Neuron (in vitro differentiated cells): ENCODE results near the gene REM1.
A peak's percentile ranks its signal among the peaks of the same experiment; 100 is the strongest.
"Not testable (repeated sequence)": the region's sequence is repeated elsewhere in the genome, so short reads cannot be mapped to it uniquely, and the experiment has no call there.

Experiments
- H2AFZ ChIP-seq: one replicate; pipeline ENCODE4 v1.6.1; 2013; ENCODE audit warnings: low read depth, mild to moderate bottlenecking, inconsistent platforms, low read length, moderate library complexity
- H3K27me3 ChIP-seq: one replicate; pipeline ENCODE4 v1.6.1; 2013; ENCODE audit warnings: low read length; ENCODE audit not compliant: insufficient read depth
- H3K36me3 ChIP-seq: one replicate; pipeline ENCODE4 v1.6.1; 2013; ENCODE audit warnings: low read length; ENCODE audit not compliant: insufficient read depth
- H3K4me1 ChIP-seq: one replicate; pipeline ENCODE4 v1.6.1; 2013; ENCODE audit warnings: low read length; ENCODE audit not compliant: insufficient read depth
- H3K4me3 ChIP-seq: 2 replicates; pipeline ENCODE4 v1.5.1; 2013; ENCODE audit warnings: mild to moderate bottlenecking, low read length, moderate library complexity
- H3K9me3 ChIP-seq: one replicate; pipeline ENCODE4 v1.6.1; 2013; ENCODE audit warnings: low read length

Gene REM1

GRCh38 chr20:31496761-31497295, 21.7 kb downstream of the REM1 start:
- Histone ChIP-seq H3K4me3 (no peak overlapping the region), H3K9me3 (no peaks in the 10 kb centered on the region), H2AFZ (no peak overlapping the region), H3K4me1 (no peaks in the 10 kb centered on the region), H3K27me3 (peaks cover 8% of the 10 kb centered on the region), H3K36me3 (no peaks in the 10 kb centered on the region)

- no peak overlapping the region for H3K4me3 ChIP-seq
Measured at GRCh38 chr20:31497838-31498540, 22.9 kb downstream of the REM1 start.

GRCh38 chr20:31500527-31500926, 25.4 kb downstream of the REM1 start:
- Histone ChIP-seq H3K36me3 (no peaks in the 10 kb centered on the region), H2AFZ (no peak overlapping the region), H3K9me3 (no peaks in the 10 kb centered on the region), H3K4me1 (no peaks in the 10 kb centered on the region), H3K4me3 (no peak overlapping the region), H3K27me3 (peaks cover 8% of the 10 kb centered on the region)

More at GRCh38 chr20:31497838-31498540, 22.9 kb downstream of the REM1 start:
- H3K4me1 ChIP-seq = no peaks in the 10 kb centered on the region
- no peak overlapping the region for H2AFZ ChIP-seq
- H3K9me3 ChIP-seq = no peaks in the 10 kb centered on the region
- H3K36me3 ChIP-seq = no peaks in the 10 kb centered on the region
- H3K27me3 ChIP-seq = peaks cover 8% of the 10 kb centered on the region

- H2AFZ ChIP-seq, H3K27me3 ChIP-seq, H3K36me3 ChIP-seq, H3K4me1 ChIP-seq, H3K4me3 ChIP-seq, H3K9me3 ChIP-seq: not testable (repeated sequence)
Measured at GRCh38 chr20:31502884-31503673, 28.0 kb downstream of the REM1 start.

- H3K9me3 ChIP-seq = no peaks in the 10 kb centered on the region
- no peaks in the 10 kb centered on the region for H3K4me1 ChIP-seq
- no peaks in the 10 kb centered on the region for H3K27me3 ChIP-seq
- no peaks in the 10 kb centered on the region for H3K36me3 ChIP-seq
- no peak overlapping the region for H3K4me3 ChIP-seq
- no peak overlapping the region for H2AFZ ChIP-seq
Measured at GRCh38 chr20:31505903-31506302, 30.8 kb downstream of the REM1 start.

- no peaks in the 10 kb centered on the region for H3K36me3 ChIP-seq
- no peaks in the 10 kb centered on the region for H3K27me3 ChIP-seq
- H2AFZ ChIP-seq = no peak overlapping the region
- H3K9me3 ChIP-seq = no peaks in the 10 kb centered on the region
- no peaks in the 10 kb centered on the region for H3K4me1 ChIP-seq
- no peak overlapping the region for H3K4me3 ChIP-seq
Measured at GRCh38 chr20:31508517-31509244, 33.6 kb downstream of the REM1 start.

GRCh38 chr20:31514154-31515071, 39.3 kb downstream of the REM1 start, which contains the start of gene HM13:
Gene HM13, plus strand, starts transcription at chr20:31514442. Its CDS starts 110 bp downstream, at chr20:31514552.
- Histone ChIP-seq H3K9me3 (no peaks in the 10 kb centered on the region), H3K36me3 (peaks cover 16% of the 10 kb centered on the region), H3K4me1 (peaks cover 14% of the 10 kb centered on the region), H3K27me3 (no peaks in the 10 kb centered on the region), H3K4me3 (peak within 1 kb of the TSS; percentile 83), H2AFZ (no peak within 1 kb of the TSS)

- Histone ChIP-seq H2AFZ (no peak overlapping the region), H3K27me3 (no peaks in the 10 kb centered on the region), H3K9me3 (no peaks in the 10 kb centered on the region), H3K36me3 (peaks cover 20% of the 10 kb centered on the region), H3K4me1 (peaks cover 14% of the 10 kb centered on the region), H3K4me3 (peak overlapping the region; percentile 83)
Measured at GRCh38 chr20:31515072-31515774, 40.1 kb downstream of the REM1 start.

GRCh38 chr20:31515775-31516107, 40.7 kb downstream of the REM1 start:
- Histone ChIP-seq H3K4me3 (peak overlapping the region; percentile 83), H3K4me1 (peaks cover 14% of the 10 kb centered on the region), H3K36me3 (peaks cover 20% of the 10 kb centered on the region), H3K9me3 (no peaks in the 10 kb centered on the region), H3K27me3 (no peaks in the 10 kb centered on the region), H2AFZ (no peak overlapping the region)

- H2AFZ ChIP-seq = no peak overlapping the region
- H3K36me3 ChIP-seq = peaks cover 21% of the 10 kb centered on the region
- no peaks in the 10 kb centered on the region for H3K27me3 ChIP-seq
- peaks cover 14% of the 10 kb centered on the region for H3K4me1 ChIP-seq
- no peaks in the 10 kb centered on the region for H3K9me3 ChIP-seq
- no peak overlapping the region for H3K4me3 ChIP-seq
Measured at GRCh38 chr20:31516166-31516565, 41.1 kb downstream of the REM1 start.

- Histone ChIP-seq H3K27me3 (no peaks in the 10 kb centered on the region), H3K4me3 (no peak overlapping the region), H3K4me1 (peaks cover 14% of the 10 kb centered on the region), H3K36me3 (peaks cover 22% of the 10 kb centered on the region), H2AFZ (no peak overlapping the region), H3K9me3 (no peaks in the 10 kb centered on the region)
Measured at GRCh38 chr20:31516651-31517050, 41.6 kb downstream of the REM1 start.

GRCh38 chr20:31517373-31517772, 42.3 kb downstream of the REM1 start:
- H2AFZ ChIP-seq = no peak overlapping the region
- H3K4me3 ChIP-seq = no peak overlapping the region
- peaks cover 24% of the 10 kb centered on the region for H3K36me3 ChIP-seq
- peaks cover 14% of the 10 kb centered on the region for H3K4me1 ChIP-seq
- no peaks in the 10 kb centered on the region for H3K9me3 ChIP-seq
- H3K27me3 ChIP-seq = no peaks in the 10 kb centered on the region
